Motor neuron (in vitro differentiated cells): Measurements from ENCODE around the gene ZFP30. TPM values are rescaled to one million over a fixed set of nuclear protein-coding genes. Genes with fewer than 3 reads are reported as not detected.
"Not testable (repeated sequence)": the region's sequence is repeated elsewhere in the genome, so short reads cannot be mapped to it uniquely, and the experiment has no call there.

Experiments
- ATAC-seq, 8 experiments: fragments of 200-7000 bp; cut with Tn5 transposase; replicated peaks in 6 of 8; 2 replicates each; pipeline ENCODE4 v1.8.0; 2021; ENCODE audit warnings: mild to moderate bottlenecking in 8 of 8, moderate library complexity in 8 of 8
- H3K27ac ChIP-seq, 2 donors: fragments of 250-450 bp; sonication (Bioruptor Pico); 2 replicates each; pipeline ENCODE4 v1.9.0; 2021; ENCODE audit warnings: antibody characterized with exemption in 2 of 2, mild to moderate bottlenecking in 2 of 2, moderate library complexity in 1 of 2
- H3K4me1 ChIP-seq, 2 donors: fragments of 250-450 bp; sonication (Bioruptor Pico); replicated peaks in 1 of 2; 2 replicates each; pipeline ENCODE4 v1.6.1; 2021; ENCODE audit warnings: antibody characterized with exemption in 2 of 2, mild to moderate bottlenecking in 2 of 2, moderate library complexity in 1 of 2
- H3K4me3 ChIP-seq, 5 donors: fragments of 250-450 bp; sonication (Bioruptor Pico); 2 replicates each; pipeline ENCODE4 v1.9.0; 2021; ENCODE audit warnings: antibody characterized with exemption in 5 of 5, mild to moderate bottlenecking in 5 of 5, moderate library complexity in 4 of 5
- WGBS, 10 experiments: fragments of 450-650 bp; shearing (Covaris generic); methylation state at CpG; one replicate each; pipeline ENCODE4 v1.0.0; 2022; 5-methylcytosine and 5-hydroxymethylcytosine counted together
- in situ Hi-C, 9 experiments: fragments of 400-800 bp; cut with MboI; loops; one replicate each; pipeline ENCODE4 v1.15.0; 2021; ENCODE audit warnings: low sequenced_read_pairs in 9 of 9, low pct_unique_long_range_greater_than_20kb in 2 of 9; ENCODE audit not compliant: unreplicated experiment in 9 of 9
- total RNA-seq, 8 experiments: library from RNA; unstranded; fragments of 300-600 nt; gene quantifications; 2 replicates each; pipeline versions ENCODE4 v1.2.3 to v1.2.4, GENCODE V29; 2022

Gene ZFP30
- total RNA-seq = 10 to 100 TPM in 5 of 8 experiments, 1 to 10 TPM in 3; 1.1 to 37.1 (median 22.6) TPM

DNA sequence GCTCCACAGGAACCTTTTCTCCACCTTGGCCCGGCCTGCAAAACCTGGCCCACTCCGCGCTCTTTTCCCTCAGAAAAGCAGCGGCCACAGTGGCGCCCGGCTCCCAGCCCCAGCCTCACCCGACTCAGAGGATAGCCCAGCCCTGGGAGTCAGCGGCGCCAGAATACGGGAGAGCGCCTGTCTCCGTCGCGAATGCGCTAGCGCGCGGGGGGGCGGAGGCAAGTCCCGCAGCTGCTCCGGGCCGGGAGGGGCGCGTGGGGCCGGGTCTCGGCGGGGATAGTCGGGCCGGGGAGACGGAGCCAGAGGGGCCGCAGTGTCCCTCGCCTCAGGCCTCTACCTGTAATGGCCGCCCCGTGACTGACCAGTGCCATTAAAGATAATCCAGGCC lies at the start of gene ZFP30:
Gene ZFP30 (minus strand): TSS at position 165 of the 388 bp plus-strand sequence. CDS start 7,643 bp downstream, outside the sequence.
- in situ Hi-C loops = no loop called here
- Histone ChIP-seq H3K27ac (peak within 1 kb of the TSS; percentile 89 to 92), H3K4me3 (peak within 1 kb of the TSS; percentile 49 to 74 (median 60))

DNA sequence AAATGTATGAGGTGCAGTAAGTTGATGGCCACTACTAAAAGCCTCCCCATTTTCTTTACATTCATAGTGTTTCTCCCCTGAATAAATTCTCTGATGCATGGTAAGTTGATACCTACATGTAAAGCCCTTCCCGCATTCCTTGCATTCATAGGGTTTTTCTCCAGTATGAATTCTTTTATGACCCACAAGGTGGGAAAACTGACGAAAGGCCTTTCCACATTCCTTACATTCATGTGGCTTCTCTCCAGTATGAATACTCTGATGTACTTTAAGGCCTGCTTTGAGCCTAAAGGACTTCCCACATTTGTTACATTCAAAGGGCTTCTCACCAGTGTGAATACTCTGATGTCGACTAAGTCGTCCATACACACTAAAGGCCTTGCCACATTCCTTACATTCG lies 43.8 kb upstream of the ZFP30 start:
- Histone ChIP-seq H3K4me1 (no peaks in the 10 kb centered on the region), H3K4me3 (no peak overlapping the region), H3K27ac (no peak overlapping the region)
- 71 to 100% (median 93%) methylated on average over 2 to 5 of the region's 5 CpGs; no CpG with 5 or more reads in 1 of the 10 experiments for WGBS, 10 experiments
- in situ Hi-C loops = no loop called here
- ATAC-seq = no peak

More for the DNA sequence above, at the start of gene ZFP30:
- ATAC-seq = peak; percentile 84 to 90 (median 88)
- peaks cover 0 to 10% of the 10 kb centered on the region in 2 donors for H3K4me1 ChIP-seq
- 0 to 20% (median 8%) methylated on average over 1 to 3 of the region's 34 CpGs; no CpG with 5 or more reads in 6 of the 10 experiments for WGBS, 10 experiments

- no peaks in the 10 kb centered on the region for H3K4me1 ChIP-seq
- 80 to 100% (median 95%) methylated on average over 1 to 4 of the region's 6 CpGs; no CpG with 5 or more reads in 2 of the 10 experiments for WGBS, 10 experiments
Measured at GRCh38 chr19:37698216-37698615, 43.0 kb upstream of the ZFP30 start.

DNA sequence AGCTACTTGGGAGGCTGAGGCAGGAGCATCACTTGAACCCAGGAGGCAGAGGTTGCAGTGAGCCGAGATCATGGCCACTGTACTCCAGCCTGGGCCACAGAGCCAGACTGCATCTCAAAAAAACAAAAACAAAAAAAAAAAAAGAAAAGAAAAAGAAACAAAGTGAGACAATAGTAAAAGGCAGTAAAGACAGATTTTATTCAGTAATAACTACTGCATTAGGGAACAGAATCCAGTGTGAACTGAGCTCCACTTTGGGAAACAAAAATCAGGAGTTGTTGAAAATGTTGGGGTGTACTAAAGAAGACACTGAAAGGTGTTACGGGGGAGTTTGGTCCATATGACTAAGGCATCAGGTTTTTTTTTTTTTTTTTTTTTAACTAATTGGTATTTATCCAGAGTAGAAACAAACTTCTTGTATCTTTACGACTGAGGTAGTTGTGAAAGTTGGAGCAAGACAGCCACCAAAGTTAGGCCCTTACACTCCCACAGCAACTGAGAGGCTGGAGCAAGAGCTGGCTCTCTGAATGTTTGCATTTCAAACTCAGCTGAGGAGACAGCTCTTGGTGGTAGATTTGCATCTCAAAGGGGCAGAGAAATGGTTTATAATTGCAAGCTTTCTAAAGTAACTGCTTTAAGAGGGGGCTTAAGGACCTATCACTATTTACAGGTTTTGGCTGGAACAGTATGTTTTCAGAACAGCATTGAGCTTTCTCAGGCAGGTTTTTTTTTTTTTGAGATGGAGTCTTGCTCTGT lies 40.1 kb upstream of the ZFP30 start:
- no peak for ATAC-seq
- WGBS, 10 experiments = 25 to 96% (median 67%) methylated on average over 2 to 3 of the region's 3 CpGs; no CpG with 5 or more reads in 1 of the 10 experiments
- in situ Hi-C loops = no loop called here
- Histone ChIP-seq H3K4me3 (no peak overlapping the region), H3K4me1 (peaks cover 0 to 6% of the 10 kb centered on the region in 2 donors), H3K27ac (no peak overlapping the region)

More at GRCh38 chr19:37698216-37698615, 43.0 kb upstream of the ZFP30 start:
- Histone ChIP-seq H3K4me3 (no peak overlapping the region), H3K27ac (no peak overlapping the region)
- in situ Hi-C loops = no loop called here
- no peak for ATAC-seq

GRCh38 chr19:37692956-37693620 lies 37.8 kb upstream of the ZFP30 start:
- in situ Hi-C loops = no loop called here
- Histone ChIP-seq H3K4me1 (peaks cover 0 to 6% of the 10 kb centered on the region in 2 donors), H3K27ac (no peak overlapping the region), H3K4me3 (no peak overlapping the region)
- ATAC-seq = no peak
- WGBS, 10 experiments = 40 to 100% (median 88%) methylated on average over 1 to 8 of the region's 11 CpGs; no CpG with 5 or more reads in 2 of the 10 experiments

DNA sequence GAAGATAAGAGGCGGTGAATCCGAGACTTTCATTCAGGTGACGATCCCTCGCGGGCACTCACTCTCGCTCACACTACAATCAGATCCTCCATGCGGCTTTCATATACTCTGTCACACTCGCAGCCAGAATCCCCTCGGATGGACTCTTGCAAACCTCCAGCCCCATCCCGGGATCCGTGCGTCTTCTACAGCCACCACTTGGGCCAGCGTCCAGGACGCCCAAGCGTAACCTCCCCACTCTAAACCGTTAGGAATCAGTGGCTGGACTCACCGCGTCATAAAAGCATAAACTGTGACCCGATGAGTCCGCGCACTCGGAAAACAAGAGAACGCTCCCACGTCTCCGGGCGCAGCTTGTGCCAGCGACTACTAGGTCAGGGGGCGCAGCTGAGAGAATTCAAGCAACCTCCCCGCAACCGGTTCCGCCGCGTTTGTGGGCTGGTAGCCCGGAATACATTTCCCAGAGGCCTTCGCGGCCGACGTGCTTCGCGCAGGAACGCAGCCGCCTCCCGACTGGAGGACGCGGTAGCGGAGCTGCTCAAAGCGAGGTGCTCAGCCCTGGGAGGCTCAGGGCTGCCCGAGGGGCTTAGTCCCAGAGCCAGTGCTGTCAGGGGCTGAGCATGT lies 36.7 kb upstream of the ZFP30 start:
- 0 to 7% (median 3%) methylated on average over 1 to 38 of the region's 48 CpGs for WGBS, 10 experiments
- in situ Hi-C loops = no loop called here
- peak overlapping the region; percentile 58 to 68 for H3K27ac ChIP-seq
- ATAC-seq = peak; percentile 81 to 99 (median 97)
- H3K4me1 ChIP-seq = peaks cover 0 to 6% of the 10 kb centered on the region in 2 donors
- H3K4me3 ChIP-seq = peak overlapping the region; percentile 49 to 60 (median 56)

DNA sequence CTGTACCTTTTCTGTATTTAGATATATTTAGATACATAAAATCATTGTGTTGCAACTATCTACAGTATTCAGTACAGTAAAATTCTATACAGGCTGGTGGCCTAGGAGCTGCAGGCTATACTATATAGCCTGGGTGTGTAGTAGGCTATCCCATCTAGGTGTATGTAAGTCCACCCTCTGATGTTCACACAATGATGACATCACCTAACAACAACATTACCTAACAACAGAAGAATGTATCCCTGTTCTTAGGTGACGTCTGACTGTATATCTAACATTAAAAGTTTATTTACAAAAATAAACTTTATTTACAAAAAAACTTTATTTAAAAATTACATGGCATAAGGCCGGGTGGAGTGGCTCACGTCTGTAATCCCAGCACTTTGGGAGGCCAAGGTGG lies 28.3 kb upstream of the ZFP30 start:
- H3K4me3 ChIP-seq = no peak overlapping the region
- in situ Hi-C loops = no loop called here
- WGBS, 10 experiments = 49 to 100% (median 90%) methylated on average over 1 to 3 of the region's 3 CpGs; no CpG with 5 or more reads in 4 of the 10 experiments
- H3K4me1 ChIP-seq = no peaks in the 10 kb centered on the region
- no peak for ATAC-seq
- H3K27ac ChIP-seq = no peak overlapping the region

- no peak for ATAC-seq
- H3K27ac ChIP-seq = no peak overlapping the region
- WGBS, 10 experiments = 67 to 96% (median 85%) methylated on average over 2 to 6 of the region's 6 CpGs
- H3K4me1 ChIP-seq = no peaks in the 10 kb centered on the region
- H3K4me3 ChIP-seq = no peak overlapping the region
- in situ Hi-C loops = no loop called here
Measured at GRCh38 chr19:37669450-37669914, 14.2 kb upstream of the ZFP30 start.

- 38 to 100% (median 94%) methylated on average over 1 to 8 of the region's 8 CpGs; no CpG with 5 or more reads in 1 of the 10 experiments for WGBS, 10 experiments
- H3K27ac ChIP-seq, in situ Hi-C loops, ATAC-seq: not testable (repeated sequence)
- H3K4me1 ChIP-seq = peaks cover 0 to 10% of the 10 kb centered on the region in 2 donors
- peak overlapping the region in 1 of 5 donors; percentile 54 for H3K4me3 ChIP-seq
Measured at GRCh38 chr19:37657157-37657556, 1.9 kb upstream of the ZFP30 start.

GRCh38 chr19:37655689-37656371 lies 565 bp upstream of the ZFP30 start:
- in situ Hi-C loops = no loop called here
- WGBS, 10 experiments = 0 to 7% (median 0%) methylated on average over 2 to 22 of the region's 57 CpGs; no CpG with 5 or more reads in 3 of the 10 experiments

GRCh38 chr19:37654629-37655300 lies 500 bp downstream of the ZFP30 start:
- H3K4me1 ChIP-seq = peaks cover 0 to 10% of the 10 kb centered on the region in 2 donors
- peak overlapping the region; percentile 49 to 74 (median 60) for H3K4me3 ChIP-seq
- in situ Hi-C loops = no loop called here
- 0 to 4% (median 0%) methylated on average over 5 to 18 of the region's 40 CpGs; no CpG with 5 or more reads in 3 of the 10 experiments for WGBS, 10 experiments
- ATAC-seq = peak; percentile 52 to 63 (median 56)
- H3K27ac ChIP-seq = peak overlapping the region; percentile 89 to 92

More at GRCh38 chr19:37655689-37656371, 565 bp upstream of the ZFP30 start:
- ATAC-seq = peak; percentile 72 to 82 (median 74)
- peak overlapping the region; percentile 89 to 92 for H3K27ac ChIP-seq
- H3K4me1 ChIP-seq = peaks cover 0 to 10% of the 10 kb centered on the region in 2 donors
- H3K4me3 ChIP-seq = peak overlapping the region; percentile 49 to 74 (median 60)

DNA sequence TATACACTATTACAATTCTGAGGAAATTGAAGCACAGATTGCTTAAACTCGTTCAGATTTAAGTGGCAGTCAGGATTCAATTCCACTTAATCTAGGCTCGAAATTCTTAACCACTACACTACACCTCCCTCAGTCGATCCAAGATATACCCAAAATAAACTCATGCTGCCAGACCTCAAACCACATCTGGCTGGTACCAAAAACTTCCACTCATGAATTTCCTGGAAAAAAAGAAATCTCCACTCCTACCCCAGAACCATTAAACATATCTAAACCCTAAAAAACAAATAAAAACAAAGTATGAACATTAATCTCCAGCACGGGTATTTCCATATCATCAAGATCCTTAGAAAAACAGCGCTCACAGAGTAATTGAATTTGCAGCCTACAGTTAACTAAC lies 1.1 kb downstream of the ZFP30 start:
- H3K4me1 ChIP-seq = peaks cover 0 to 10% of the 10 kb centered on the region in 2 donors
- 0 to 20% (median 7%) methylated on average over 2 to 5 of the region's 5 CpGs for WGBS, 10 experiments
- no peak for ATAC-seq
- H3K27ac ChIP-seq = peak overlapping the region; percentile 89 to 92
- in situ Hi-C loops = no loop called here
- peak overlapping the region; percentile 49 to 74 (median 60) for H3K4me3 ChIP-seq
